Measurements from ENCODE around the gene ASIP. TPM values are rescaled to one million over a fixed set of nuclear protein-coding genes. Genes with fewer than 3 reads are reported as not detected.
"Not testable (repeated sequence)": the region's sequence is repeated elsewhere in the genome, so short reads cannot be mapped to it uniquely, and the experiment has no call there.

The ASIP gene
- total RNA-seq, 1 donor = not detected

DNA sequence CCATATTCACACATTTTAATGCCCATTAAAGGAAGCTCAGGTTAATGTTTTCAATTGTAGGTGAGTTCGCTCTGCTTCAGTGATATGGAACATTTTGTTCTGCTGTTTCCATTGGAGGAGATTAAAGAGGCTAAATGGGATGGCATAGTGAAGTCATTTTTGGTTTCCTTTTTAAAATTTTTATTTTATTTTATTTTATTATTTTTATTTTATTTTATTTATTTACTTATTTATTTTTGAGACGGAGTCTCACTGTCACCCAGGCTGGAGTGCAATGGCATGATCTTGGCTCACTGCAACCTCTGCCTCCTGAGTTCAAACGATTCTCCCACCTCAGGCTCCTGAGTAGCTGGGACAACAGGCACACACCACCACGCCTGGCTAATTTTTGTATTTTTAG, 792 bp downstream of the ASIP start:
- DNase-seq (ENCODE audit: low read depth in 2 of 3, low spot score in 2 of 3) = not testable (repeated sequence)

- no peak for DNase-seq (ENCODE audit: low read depth in 2 of 3, low spot score in 2 of 3)
Observed at GRCh38 chr20:34242879-34243278, 1.7 kb downstream of the ASIP start.

DNA sequence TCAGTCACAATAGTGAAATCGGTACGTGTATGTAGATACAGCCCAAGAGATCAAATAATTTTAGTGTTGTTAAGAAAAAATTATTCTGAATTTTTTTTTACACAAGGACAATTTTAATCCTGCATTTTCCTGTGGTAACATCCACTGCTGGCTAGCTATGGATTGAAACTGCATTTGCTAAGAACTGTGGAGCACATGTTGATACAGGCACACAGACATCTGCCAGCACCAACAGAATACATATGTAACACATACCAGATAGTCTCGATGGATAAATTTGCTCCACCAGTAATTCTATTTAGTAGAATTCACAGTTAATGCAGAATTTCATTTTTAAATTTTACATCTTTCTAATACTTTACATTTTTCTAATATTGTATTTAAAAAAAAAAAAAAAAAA, 2.2 kb downstream of the ASIP start:
- no peak for DNase-seq (ENCODE audit: low read depth in 2 of 3, low spot score in 2 of 3)

DNA sequence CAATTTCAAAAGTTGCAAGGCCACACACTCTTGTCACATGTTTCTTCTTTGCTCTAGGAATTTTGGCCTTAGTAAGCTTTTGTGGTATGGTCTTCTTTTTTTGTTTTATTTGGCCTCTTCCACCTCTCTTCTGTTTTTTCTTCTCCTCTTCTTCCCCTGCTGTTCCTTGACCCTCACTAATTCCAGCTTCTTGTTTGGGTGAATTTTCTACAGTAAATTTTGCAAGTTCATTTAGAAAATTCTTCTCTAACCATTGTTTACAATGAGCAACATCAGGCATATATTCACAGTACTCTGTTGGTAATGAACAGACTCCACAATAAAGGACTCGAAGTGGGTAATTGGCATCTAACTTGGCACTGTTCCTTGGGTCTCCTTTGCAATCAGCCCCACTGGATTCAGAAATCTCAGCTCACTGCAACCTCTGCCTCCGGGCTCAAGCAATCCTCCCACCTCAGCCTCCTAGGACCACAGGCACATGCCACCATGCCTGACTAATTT, 5.0 kb downstream of the ASIP start:
- DNase-seq (ENCODE audit: low read depth in 2 of 3, low spot score in 2 of 3) = no peak

DNA sequence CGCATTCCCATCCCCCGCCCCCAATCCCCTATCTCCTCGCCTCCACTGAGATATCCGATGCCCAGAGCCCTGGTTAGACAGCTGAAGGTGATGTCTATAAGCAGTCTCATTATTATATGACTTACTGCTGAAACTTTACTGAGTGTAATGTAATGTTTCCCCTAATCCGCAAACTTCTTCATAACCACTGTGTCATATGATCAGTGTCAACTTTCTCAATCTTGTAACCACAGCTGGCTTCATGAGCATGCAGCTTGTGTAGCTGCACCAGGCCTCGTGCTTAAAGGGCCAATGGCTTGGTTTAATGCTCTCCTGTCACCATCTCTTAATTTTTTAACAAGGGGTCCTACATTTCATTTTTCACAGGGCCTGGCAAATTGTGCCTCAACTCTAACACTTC, 8.1 kb downstream of the ASIP start:
- DNase-seq (ENCODE audit: low read depth in 2 of 3, low spot score in 2 of 3) = peak in 2 of 3 donors; percentile 53 to 81

DNA sequence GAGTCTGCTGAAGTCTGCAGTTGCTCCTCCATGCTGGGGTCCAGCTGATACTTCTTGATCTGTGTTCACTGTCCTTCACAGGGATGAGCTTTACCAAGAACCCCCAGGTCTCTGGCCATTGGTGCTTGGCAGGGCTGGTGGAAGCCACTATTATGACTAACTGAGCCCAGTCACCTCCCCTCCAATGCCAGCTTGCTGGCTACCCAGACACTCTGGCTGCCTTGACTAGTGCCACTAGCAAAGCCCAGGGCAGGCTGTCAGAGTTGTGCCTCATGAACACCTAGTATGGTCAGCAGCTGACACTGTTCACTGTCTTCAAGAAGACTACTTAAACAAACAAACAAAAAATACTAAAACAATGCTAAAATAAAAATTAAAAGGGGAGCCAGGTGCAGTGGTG, 8.8 kb downstream of the ASIP start:
- DNase-seq (ENCODE audit: low read depth in 2 of 3, low spot score in 2 of 3) = no peak

DNA sequence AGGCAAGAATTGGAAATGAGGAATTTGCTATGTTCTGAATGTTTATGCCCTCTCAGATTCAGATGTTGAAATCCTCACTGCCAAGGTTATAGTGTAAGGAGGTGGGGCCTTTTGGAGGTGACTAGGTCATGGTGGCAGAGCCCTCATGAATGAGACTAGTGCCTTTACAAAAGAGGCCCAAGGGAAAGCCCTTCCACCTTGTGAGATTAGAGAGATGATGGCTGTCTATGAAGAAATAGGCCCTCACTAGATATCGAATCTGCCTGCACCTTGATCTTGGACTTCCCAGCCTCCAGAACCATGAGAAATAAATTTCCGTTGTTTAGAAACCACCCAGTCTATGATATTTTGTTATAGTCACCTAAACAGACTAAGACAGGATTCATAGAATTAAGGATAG, 10.4 kb downstream of the ASIP start:
- DNase-seq (ENCODE audit: low read depth in 2 of 3, low spot score in 2 of 3) = no peak

DNA sequence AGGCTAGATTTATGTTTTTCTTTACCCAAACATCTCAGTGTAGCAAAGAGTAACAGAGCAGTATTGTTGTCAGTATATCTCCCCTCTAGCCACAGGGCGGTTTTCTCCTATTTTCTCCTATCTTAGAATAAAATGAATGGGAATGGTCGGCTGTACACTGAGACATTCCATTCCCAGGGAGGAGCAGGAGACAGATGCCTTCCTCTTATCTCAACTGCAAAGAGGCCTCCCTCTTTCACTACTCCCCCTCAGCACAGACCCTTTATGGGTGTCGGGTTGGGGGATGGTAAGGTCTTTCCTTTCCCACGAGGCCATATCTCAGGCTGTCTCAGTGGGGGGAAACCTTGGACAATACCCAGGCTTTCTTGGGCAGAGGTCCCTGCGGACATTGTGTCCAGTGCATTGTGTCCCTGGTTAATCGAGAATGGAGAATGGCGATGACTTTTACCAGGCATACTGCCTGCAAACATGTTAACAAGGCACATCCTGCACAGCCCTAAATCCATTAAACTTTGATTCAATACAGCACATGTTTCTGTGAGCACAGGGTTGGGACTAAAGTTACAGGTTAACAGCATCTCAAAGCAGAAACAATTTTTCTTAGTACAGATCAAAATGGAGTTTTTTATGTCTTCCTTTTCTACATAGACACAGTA, 11.3 kb downstream of the ASIP start:
- DNase-seq (ENCODE audit: low read depth in 2 of 3, low spot score in 2 of 3) = not testable (repeated sequence)

DNA sequence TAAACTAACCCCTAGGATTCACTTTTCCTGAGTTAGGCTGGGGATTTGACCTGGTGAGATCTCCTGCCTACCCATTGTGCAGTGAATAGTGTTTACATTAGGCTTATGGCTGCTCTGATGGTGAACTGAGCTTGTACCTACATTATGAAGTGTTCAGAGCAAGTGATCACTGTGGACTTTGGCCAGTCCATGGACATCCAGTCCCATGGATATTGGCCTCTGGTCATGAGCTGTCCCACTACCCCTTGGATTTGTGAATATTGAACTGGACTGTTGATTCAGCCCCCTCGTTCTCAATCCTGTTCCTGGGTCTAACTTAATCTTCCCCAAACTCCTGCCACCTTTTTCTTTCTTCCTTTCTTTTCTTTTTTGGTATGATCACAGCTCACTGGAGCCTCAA, 13.8 kb downstream of the ASIP start:
- DNase-seq (ENCODE audit: low read depth in 2 of 3, low spot score in 2 of 3) = no peak

DNA sequence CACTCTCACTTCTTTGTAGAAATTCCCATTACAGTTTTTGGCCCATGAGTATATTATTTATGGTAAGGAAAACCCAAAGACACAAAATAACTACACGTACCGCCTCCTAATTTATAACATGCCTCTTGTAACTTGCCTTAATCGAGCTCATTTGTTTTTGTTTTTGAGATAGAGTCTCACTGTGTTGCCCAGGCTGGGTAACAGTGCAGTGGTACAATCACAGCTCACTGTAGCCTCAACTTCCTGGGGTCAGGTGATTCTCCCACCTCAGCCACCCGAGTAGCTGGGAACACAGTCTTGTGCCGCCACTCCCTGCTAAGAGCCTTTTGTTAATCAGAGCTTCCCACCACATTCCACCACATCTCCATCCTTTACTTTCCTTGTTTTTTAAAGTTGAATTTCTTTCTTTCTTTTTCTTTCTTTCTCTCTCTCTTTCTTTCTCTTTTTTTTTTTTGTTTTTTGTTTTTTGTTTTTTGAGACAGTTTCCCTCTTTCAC, 15.5 kb downstream of the ASIP start:
- DNase-seq (ENCODE audit: low read depth in 2 of 3, low spot score in 2 of 3) = no peak

GRCh38 chr20:34260208-34260942, 19.2 kb downstream of the ASIP start:
- no peak for DNase-seq (ENCODE audit: low read depth in 2 of 3, low spot score in 2 of 3)

DNA sequence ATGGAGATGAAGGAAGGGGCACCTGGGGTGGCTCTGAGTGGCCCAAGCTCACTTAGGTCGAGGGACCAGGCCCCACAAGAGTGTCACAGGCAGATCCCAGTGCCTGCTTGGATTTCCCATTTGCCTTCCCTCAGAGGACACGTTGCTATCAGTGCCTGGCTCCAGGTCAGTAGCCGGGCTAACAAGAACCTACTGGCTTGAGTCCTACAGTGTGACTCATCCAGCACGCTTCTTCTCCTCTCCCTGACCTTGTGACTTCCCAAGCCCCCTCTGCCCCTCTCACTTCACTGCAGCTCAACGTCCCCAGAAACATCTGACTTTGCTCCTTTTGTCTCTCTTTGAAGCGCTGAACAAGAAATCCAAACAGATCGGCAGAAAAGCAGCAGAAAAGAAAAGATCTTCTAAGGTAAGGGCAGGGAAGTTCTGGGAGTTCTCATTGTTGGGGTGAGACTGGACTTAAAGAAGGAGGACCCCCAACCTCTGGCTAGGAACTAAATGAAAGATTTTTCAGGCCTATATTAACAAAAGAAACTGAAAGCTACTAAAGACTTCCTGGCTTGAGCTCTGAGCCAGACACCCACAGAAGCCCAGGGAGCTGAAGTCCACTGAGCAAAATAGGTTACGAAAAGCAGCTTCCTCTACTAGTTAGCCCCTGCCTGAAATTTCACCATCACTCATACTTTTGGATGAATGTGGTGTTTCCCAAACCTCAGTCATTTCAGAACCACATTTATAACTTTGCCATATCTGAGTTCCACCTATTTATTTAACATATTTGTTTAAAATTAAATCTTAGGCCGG, 21.5 kb downstream of the ASIP start:
- DNase-seq (ENCODE audit: low read depth in 2 of 3, low spot score in 2 of 3) = peak in 1 of 3 donors; percentile 19

DNA sequence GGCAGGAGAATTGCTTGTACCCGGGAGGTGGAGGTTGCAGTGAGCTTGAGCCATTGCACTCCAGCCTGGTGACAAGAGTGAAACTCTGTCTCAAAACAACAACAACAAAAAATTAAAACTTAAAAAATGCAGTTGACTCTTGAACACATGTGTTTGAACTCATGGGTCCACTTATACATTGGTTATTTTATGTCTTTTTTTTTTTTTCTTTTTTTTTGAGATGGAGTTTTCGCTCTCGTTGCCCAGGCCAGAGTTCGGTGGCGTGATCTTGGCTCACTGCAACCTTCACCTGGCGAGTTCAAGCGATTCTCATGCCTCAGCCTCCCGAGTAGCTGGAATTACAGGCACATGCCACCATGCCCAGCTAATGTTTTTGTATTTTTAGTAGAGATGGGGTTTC, 22.2 kb downstream of the ASIP start:
- DNase-seq (ENCODE audit: low read depth in 2 of 3, low spot score in 2 of 3) = not testable (repeated sequence)

- DNase-seq (ENCODE audit: low read depth in 2 of 3, low spot score in 2 of 3) = no peak
Observed at GRCh38 chr20:34264141-34264540, 22.9 kb downstream of the ASIP start.

GRCh38 chr20:34268145-34268544, 26.9 kb downstream of the ASIP start:
- no peak for DNase-seq (ENCODE audit: low read depth in 2 of 3, low spot score in 2 of 3)

- peak in 2 of 3 donors; percentile 31 to 48 for DNase-seq (ENCODE audit: low read depth in 2 of 3, low spot score in 2 of 3)
Observed at GRCh38 chr20:34268851-34269636, 27.8 kb downstream of the ASIP start.

GRCh38 chr20:34269996-34270627, 28.9 kb downstream of the ASIP start:
- DNase-seq (ENCODE audit: low read depth in 2 of 3, low spot score in 2 of 3) = no peak

DNA sequence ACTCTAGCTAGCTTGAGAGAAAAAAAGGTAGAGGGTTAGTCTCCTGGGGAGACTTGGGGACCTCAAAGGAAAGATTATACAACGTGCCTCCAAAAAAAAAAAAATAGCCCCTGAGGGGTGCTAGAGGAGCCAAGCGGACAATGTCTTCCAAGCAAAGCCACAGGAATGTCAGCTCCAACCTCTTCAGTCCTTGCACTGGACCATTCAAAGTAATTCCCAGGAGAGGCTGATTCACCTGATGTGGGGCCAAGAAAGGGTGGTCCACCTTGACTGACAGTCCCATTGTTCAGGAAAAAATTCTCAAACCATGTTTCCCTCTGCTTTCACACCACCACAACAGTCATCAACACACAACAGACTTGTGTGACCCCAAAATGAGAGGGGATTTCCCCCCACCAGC, 30.7 kb downstream of the ASIP start:
- no peak for DNase-seq (ENCODE audit: low read depth in 2 of 3, low spot score in 2 of 3)

DNA sequence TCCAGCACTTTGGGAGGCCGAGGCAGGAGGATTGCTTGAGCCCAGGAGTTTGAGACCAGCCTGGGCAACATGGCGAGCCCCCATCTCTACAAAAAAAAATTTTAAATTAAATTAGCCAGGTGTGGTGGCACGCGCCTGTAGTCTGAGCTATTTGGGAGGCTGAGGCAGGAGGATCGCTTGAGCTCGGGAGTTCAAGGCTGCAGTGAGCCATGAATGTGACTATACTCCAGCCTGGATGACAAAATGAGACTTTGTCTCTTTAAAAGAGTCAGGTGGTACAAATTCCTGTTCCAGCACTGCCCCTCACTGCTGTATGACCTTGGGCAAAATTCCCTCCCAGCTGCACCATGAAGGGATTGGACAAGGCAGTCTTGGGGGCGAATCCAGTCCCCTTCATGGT, 33.5 kb downstream of the ASIP start:
- DNase-seq (ENCODE audit: low read depth in 2 of 3, low spot score in 2 of 3) = no peak

DNA sequence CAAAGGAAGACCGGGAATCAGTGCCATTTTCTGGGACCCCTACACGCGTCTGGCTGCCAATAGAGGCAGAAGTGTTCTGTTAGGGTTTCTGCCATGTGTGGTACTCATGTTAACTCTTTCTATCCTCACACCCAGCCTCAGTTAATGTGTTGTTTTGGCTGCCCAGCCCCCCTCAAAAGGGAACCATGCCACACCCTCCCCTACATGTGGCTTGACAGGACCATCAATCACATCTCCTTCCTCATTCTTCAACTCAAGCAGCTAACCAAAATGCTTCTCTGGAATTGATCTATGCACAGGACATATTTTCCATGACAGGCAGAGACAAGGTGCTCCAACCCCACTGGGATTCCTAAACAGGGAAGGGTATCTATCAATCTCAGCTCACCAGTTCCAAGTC, 40.0 kb downstream of the ASIP start:
- DNase-seq (ENCODE audit: low read depth in 2 of 3, low spot score in 2 of 3) = no peak
